GM19395 (cell line): ENCODE measurements around the gene TRPC4AP.
"Not testable (repeated sequence)": the region's sequence is repeated elsewhere in the genome, so short reads cannot be mapped to it uniquely, and the experiment has no call there.

Experiments used
- ATAC-seq: cut with Tn5 transposase; IDR thresholded peaks from one replicate; pipeline ENCODE4 v1.9.1; 2021; ENCODE audit warnings: mild to moderate bottlenecking, moderate library complexity; ENCODE audit not compliant: unreplicated experiment

Gene TRPC4AP

GRCh38 chr20:35104685-35105295 lies 12.2 kb upstream of the TRPC4AP start:
- no peak for ATAC-seq

- ATAC-seq, result no peak
Observed at GRCh38 chr20:35101620-35102019, 9.0 kb upstream of the TRPC4AP start.

GRCh38 chr20:35093267-35093884 lies 769 bp upstream of the TRPC4AP start:
- ATAC-seq, result no peak

GRCh38 chr20:35091816-35092523 lies 637 bp downstream of the TRPC4AP start:
- peak; percentile 31 for ATAC-seq

GRCh38 chr20:35088231-35089145 lies 4.1 kb downstream of the TRPC4AP start:
- ATAC-seq, result no peak

GRCh38 chr20:35087791-35088190 lies 4.8 kb downstream of the TRPC4AP start:
- ATAC-seq, result no peak

- no peak for ATAC-seq
Observed at GRCh38 chr20:35087355-35087754, 5.3 kb downstream of the TRPC4AP start.

- no peak for ATAC-seq
Observed at GRCh38 chr20:35085477-35086225, 7.0 kb downstream of the TRPC4AP start.

GRCh38 chr20:35084998-35085397 lies 7.6 kb downstream of the TRPC4AP start:
- ATAC-seq, result no peak

GRCh38 chr20:35080348-35080642 lies 12.3 kb downstream of the TRPC4AP start:
- not testable (repeated sequence) for ATAC-seq

GRCh38 chr20:35079472-35080347 lies 12.9 kb downstream of the TRPC4AP start:
- no peak for ATAC-seq

- ATAC-seq, result no peak
Observed at GRCh38 chr20:35077872-35078271, 14.7 kb downstream of the TRPC4AP start.

GRCh38 chr20:35077341-35077740 lies 15.3 kb downstream of the TRPC4AP start:
- no peak for ATAC-seq

- not testable (repeated sequence) for ATAC-seq
Observed at GRCh38 chr20:35071436-35072153, 21.0 kb downstream of the TRPC4AP start.

GRCh38 chr20:35066194-35066593 lies 26.4 kb downstream of the TRPC4AP start:
- ATAC-seq, result no peak

GRCh38 chr20:35065181-35065580 lies 27.4 kb downstream of the TRPC4AP start:
- ATAC-seq, result no peak

- ATAC-seq, result no peak
Observed at GRCh38 chr20:35063168-35063567, 29.4 kb downstream of the TRPC4AP start.

- ATAC-seq, result no peak
Observed at GRCh38 chr20:35062478-35062877, 30.1 kb downstream of the TRPC4AP start.

- ATAC-seq, result no peak
Observed at GRCh38 chr20:35060168-35060567, 32.4 kb downstream of the TRPC4AP start.
